Measurements from ENCODE around the gene NLGN1.

The NLGN1 gene

GRCh38 chr3:174159604-174160003 lies 762.1 kb downstream of the NLGN1 start:
- WGBS = 29% methylated on average over 3 of the region's 3 CpGs
- no peak overlapping the region for H3K4me3 ChIP-seq (ENCODE audit: low read length)
- no peak overlapping the region for H3K27ac ChIP-seq (ENCODE audit: low read depth, low read length)
- no peaks in the 10 kb centered on the region for H3K36me3 ChIP-seq (ENCODE audit: insufficient read depth, low read length)
- no peaks in the 10 kb centered on the region for H3K27me3 ChIP-seq (ENCODE audit: insufficient read depth, low read length)
- H3K4me1 ChIP-seq (ENCODE audit: insufficient read depth, low read length) = peaks cover 21% of the 10 kb centered on the region
- no peak overlapping the region for H3K9ac ChIP-seq (ENCODE audit: low read depth, low read length)
- peaks cover 12% of the 10 kb centered on the region; the same call in 1 of the 2 replicates for H3K9me3 ChIP-seq (ENCODE audit: insufficient read depth, low read depth, low read length)

GRCh38 chr3:174162550-174162949 lies 765.0 kb downstream of the NLGN1 start:
- no peak overlapping the region for H3K9ac ChIP-seq (ENCODE audit: low read depth, low read length)
- 100% methylated on average over 1 of the region's 1 CpG for WGBS
- H3K36me3 ChIP-seq (ENCODE audit: insufficient read depth, low read length) = no peaks in the 10 kb centered on the region
- H3K4me3 ChIP-seq (ENCODE audit: low read length) = no peak overlapping the region
- no peak overlapping the region for H3K27ac ChIP-seq (ENCODE audit: low read depth, low read length)
- H3K4me1 ChIP-seq (ENCODE audit: insufficient read depth, low read length) = peaks cover 21% of the 10 kb centered on the region
- H3K9me3 ChIP-seq (ENCODE audit: insufficient read depth, low read depth, low read length) = peaks cover 15% of the 10 kb centered on the region; the same call in 1 of the 2 replicates
- no peaks in the 10 kb centered on the region for H3K27me3 ChIP-seq (ENCODE audit: insufficient read depth, low read length)

GRCh38 chr3:174168026-174168425 lies 770.5 kb downstream of the NLGN1 start:
- 100% methylated on average over 1 of the region's 1 CpG for WGBS
- H3K9ac ChIP-seq (ENCODE audit: low read depth, low read length) = no peak overlapping the region
- H3K4me1 ChIP-seq (ENCODE audit: insufficient read depth, low read length) = no peaks in the 10 kb centered on the region
- no peak overlapping the region for H3K4me3 ChIP-seq (ENCODE audit: low read length)
- H3K27me3 ChIP-seq (ENCODE audit: insufficient read depth, low read length) = no peaks in the 10 kb centered on the region
- H3K9me3 ChIP-seq (ENCODE audit: insufficient read depth, low read depth, low read length) = peaks cover 15% of the 10 kb centered on the region; the same call in 1 of the 2 replicates
- H3K27ac ChIP-seq (ENCODE audit: low read depth, low read length) = no peak overlapping the region
- H3K36me3 ChIP-seq (ENCODE audit: insufficient read depth, low read length) = no peaks in the 10 kb centered on the region

GRCh38 chr3:174168538-174169254 lies 771.2 kb downstream of the NLGN1 start:
- H3K36me3 ChIP-seq (ENCODE audit: insufficient read depth, low read length) = no peaks in the 10 kb centered on the region
- H3K27me3 ChIP-seq (ENCODE audit: insufficient read depth, low read length) = no peaks in the 10 kb centered on the region
- H3K9ac ChIP-seq (ENCODE audit: low read depth, low read length) = no peak overlapping the region
- H3K4me3 ChIP-seq (ENCODE audit: low read length) = no peak overlapping the region
- no peaks in the 10 kb centered on the region for H3K4me1 ChIP-seq (ENCODE audit: insufficient read depth, low read length)
- peaks cover 13% of the 10 kb centered on the region; the same call in 1 of the 2 replicates for H3K9me3 ChIP-seq (ENCODE audit: insufficient read depth, low read depth, low read length)
- 85% methylated on average over 3 of the region's 3 CpGs for WGBS
- no peak overlapping the region for H3K27ac ChIP-seq (ENCODE audit: low read depth, low read length)

- Histone ChIP-seq H3K36me3 (ENCODE audit: insufficient read depth, low read length) (no peaks in the 10 kb centered on the region), H3K4me3 (ENCODE audit: low read length) (no peak overlapping the region), H3K9ac (ENCODE audit: low read depth, low read length) (no peak overlapping the region), H3K9me3 (ENCODE audit: insufficient read depth, low read depth, low read length) (peaks cover 2% of the 10 kb centered on the region; the same call in 1 of the 2 replicates), H3K27ac (ENCODE audit: low read depth, low read length) (no peak overlapping the region), H3K4me1 (ENCODE audit: insufficient read depth, low read length) (no peaks in the 10 kb centered on the region), H3K27me3 (ENCODE audit: insufficient read depth, low read length) (no peaks in the 10 kb centered on the region)
- WGBS = 84% methylated on average over 3 of the region's 3 CpGs
Measured at GRCh38 chr3:174169736-174170135, 772.2 kb downstream of the NLGN1 start.

- Histone ChIP-seq H3K36me3 (ENCODE audit: insufficient read depth, low read length) (no peaks in the 10 kb centered on the region), H3K9ac (ENCODE audit: low read depth, low read length) (no peak overlapping the region), H3K4me1 (ENCODE audit: insufficient read depth, low read length) (no peaks in the 10 kb centered on the region), H3K4me3 (ENCODE audit: low read length) (no peak overlapping the region), H3K9me3 (ENCODE audit: insufficient read depth, low read depth, low read length) (no peaks in the 10 kb centered on the region), H3K27me3 (ENCODE audit: insufficient read depth, low read length) (no peaks in the 10 kb centered on the region), H3K27ac (ENCODE audit: low read depth, low read length) (no peak overlapping the region)
- 84% methylated on average over 2 of the region's 2 CpGs for WGBS
Measured at GRCh38 chr3:174170248-174170647, 772.7 kb downstream of the NLGN1 start.

- no peak overlapping the region for H3K4me3 ChIP-seq (ENCODE audit: low read length)
- no peak overlapping the region for H3K27ac ChIP-seq (ENCODE audit: low read depth, low read length)
- H3K9ac ChIP-seq (ENCODE audit: low read depth, low read length) = no peak overlapping the region
- WGBS = no CpG with 5 or more reads among the region's 1 CpG
- no peaks in the 10 kb centered on the region for H3K27me3 ChIP-seq (ENCODE audit: insufficient read depth, low read length)
- peaks cover 4% of the 10 kb centered on the region; the same call in 1 of the 2 replicates for H3K4me1 ChIP-seq (ENCODE audit: insufficient read depth, low read length)
- no peaks in the 10 kb centered on the region for H3K9me3 ChIP-seq (ENCODE audit: insufficient read depth, low read depth, low read length)
- no peaks in the 10 kb centered on the region for H3K36me3 ChIP-seq (ENCODE audit: insufficient read depth, low read length)
Measured at GRCh38 chr3:174186377-174186989, 788.9 kb downstream of the NLGN1 start.

- 87% methylated on average over 4 of the region's 4 CpGs for WGBS
- H3K27ac ChIP-seq (ENCODE audit: low read depth, low read length) = no peak overlapping the region
- no peak overlapping the region for H3K9ac ChIP-seq (ENCODE audit: low read depth, low read length)
Measured at GRCh38 chr3:174191380-174191779, 793.8 kb downstream of the NLGN1 start.

GRCh38 chr3:174191895-174192294 lies 794.4 kb downstream of the NLGN1 start:
- Histone ChIP-seq H3K4me1 (ENCODE audit: insufficient read depth, low read length) (peaks cover 4% of the 10 kb centered on the region; the same call in 1 of the 2 replicates), H3K9ac (ENCODE audit: low read depth, low read length) (no peak overlapping the region), H3K36me3 (ENCODE audit: insufficient read depth, low read length) (no peaks in the 10 kb centered on the region), H3K9me3 (ENCODE audit: insufficient read depth, low read depth, low read length) (no peaks in the 10 kb centered on the region), H3K27ac (ENCODE audit: low read depth, low read length) (no peak overlapping the region), H3K27me3 (ENCODE audit: insufficient read depth, low read length) (no peaks in the 10 kb centered on the region), H3K4me3 (ENCODE audit: low read length) (no peak overlapping the region)
- WGBS = 95% methylated on average over 2 of the region's 2 CpGs

More at GRCh38 chr3:174191380-174191779, 793.8 kb downstream of the NLGN1 start:
- Histone ChIP-seq H3K9me3 (ENCODE audit: insufficient read depth, low read depth, low read length) (no peaks in the 10 kb centered on the region), H3K36me3 (ENCODE audit: insufficient read depth, low read length) (no peaks in the 10 kb centered on the region), H3K4me3 (ENCODE audit: low read length) (no peak overlapping the region), H3K4me1 (ENCODE audit: insufficient read depth, low read length) (peaks cover 4% of the 10 kb centered on the region; the same call in 1 of the 2 replicates), H3K27me3 (ENCODE audit: insufficient read depth, low read length) (no peaks in the 10 kb centered on the region)

GRCh38 chr3:174192471-174192870 lies 794.9 kb downstream of the NLGN1 start:
- Histone ChIP-seq H3K9me3 (ENCODE audit: insufficient read depth, low read depth, low read length) (no peaks in the 10 kb centered on the region), H3K27me3 (ENCODE audit: insufficient read depth, low read length) (no peaks in the 10 kb centered on the region)

GRCh38 chr3:174193604-174194003 lies 796.1 kb downstream of the NLGN1 start:
- Histone ChIP-seq H3K4me1 (ENCODE audit: insufficient read depth, low read length) (peaks cover 4% of the 10 kb centered on the region; the same call in 1 of the 2 replicates), H3K9me3 (ENCODE audit: insufficient read depth, low read depth, low read length) (no peaks in the 10 kb centered on the region), H3K27ac (ENCODE audit: low read depth, low read length) (no peak overlapping the region)

More at GRCh38 chr3:174192471-174192870, 794.9 kb downstream of the NLGN1 start:
- Histone ChIP-seq H3K27ac (ENCODE audit: low read depth, low read length) (no peak overlapping the region), H3K4me1 (ENCODE audit: insufficient read depth, low read length) (peaks cover 4% of the 10 kb centered on the region; the same call in 1 of the 2 replicates), H3K9ac (ENCODE audit: low read depth, low read length) (no peak overlapping the region), H3K36me3 (ENCODE audit: insufficient read depth, low read length) (no peaks in the 10 kb centered on the region), H3K4me3 (ENCODE audit: low read length) (no peak overlapping the region)
- 95% methylated on average over 2 of the region's 2 CpGs for WGBS

More at GRCh38 chr3:174193604-174194003, 796.1 kb downstream of the NLGN1 start:
- no peak overlapping the region for H3K4me3 ChIP-seq (ENCODE audit: low read length)
- H3K9ac ChIP-seq (ENCODE audit: low read depth, low read length) = no peak overlapping the region
- H3K36me3 ChIP-seq (ENCODE audit: insufficient read depth, low read length) = no peaks in the 10 kb centered on the region
- H3K27me3 ChIP-seq (ENCODE audit: insufficient read depth, low read length) = no peaks in the 10 kb centered on the region

All from HUES64 (cell line).